GM21528 (cell line): Measurements from ENCODE around the gene REG3A.

Experiments
- ATAC-seq: cut with Tn5 transposase; IDR thresholded peaks from one replicate; pipeline ENCODE4 v1.9.1; 2021; ENCODE audit warnings: mild to moderate bottlenecking, moderate library complexity; ENCODE audit not compliant: unreplicated experiment, low FRiP score

REG3A gene

DNA sequence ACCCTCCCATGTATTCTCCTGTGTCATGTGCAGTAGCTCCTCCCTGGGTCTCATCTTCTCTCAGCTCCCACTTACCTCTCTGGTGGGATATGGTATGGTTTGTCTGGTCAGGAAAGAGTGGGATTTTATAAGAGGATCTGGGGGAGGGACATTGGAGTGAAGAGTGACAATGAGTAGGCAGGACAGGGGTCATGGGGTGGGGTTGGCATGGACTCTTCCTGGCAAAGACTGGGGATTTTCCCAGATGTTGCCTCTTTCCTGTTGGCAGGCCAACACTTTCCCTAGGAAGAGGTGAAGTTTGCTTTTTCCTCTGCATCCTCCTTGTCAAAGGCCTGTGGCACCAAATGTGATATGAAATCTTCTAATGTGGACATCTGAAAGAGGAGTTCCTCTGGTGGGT is at the start of gene REG3A:
Gene REG3A, minus strand, starts transcription at position 101 of the 400 bp plus-strand sequence. CDS start 348 bp downstream, outside the sequence.
- no peak for ATAC-seq

DNA sequence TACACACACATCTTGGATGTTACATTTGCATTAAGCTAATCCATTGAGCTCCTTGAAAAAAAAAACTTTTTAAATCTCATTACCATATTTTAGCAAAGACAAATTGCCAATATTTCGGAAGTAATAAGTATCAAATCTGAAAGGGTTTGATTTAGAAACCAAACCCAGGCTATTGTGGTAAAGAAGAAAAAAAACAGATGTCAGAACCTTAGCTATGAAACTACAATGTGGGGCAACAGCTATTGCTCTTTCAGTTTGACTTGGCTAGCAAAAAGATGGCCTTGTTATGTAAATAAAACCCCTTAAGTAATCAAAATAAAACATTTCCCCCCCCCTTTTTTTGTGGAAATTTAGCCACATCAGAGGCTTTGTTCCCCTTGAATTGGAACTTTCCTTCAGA is 41.2 kb upstream of the REG3A start:
- no peak for ATAC-seq

DNA sequence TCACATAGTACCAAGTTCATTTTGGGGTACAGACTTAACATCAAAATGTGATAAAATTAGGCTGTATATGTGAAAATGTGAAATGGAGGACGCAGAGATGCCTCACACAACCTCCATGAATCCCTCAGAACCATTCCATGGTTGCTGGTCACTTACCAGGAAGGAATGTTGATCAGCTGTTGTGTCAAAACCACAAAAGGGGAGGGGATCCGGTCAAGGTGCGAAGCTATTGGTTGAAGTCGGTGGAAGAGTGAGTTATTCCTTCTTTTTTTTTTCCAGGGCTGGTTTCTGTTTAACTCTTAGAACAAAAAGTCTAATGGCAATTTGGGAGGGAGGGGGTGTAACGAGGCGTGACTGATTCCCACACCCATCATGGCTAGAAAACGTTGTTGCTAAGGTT is 32.3 kb upstream of the REG3A start:
- ATAC-seq = no peak

DNA sequence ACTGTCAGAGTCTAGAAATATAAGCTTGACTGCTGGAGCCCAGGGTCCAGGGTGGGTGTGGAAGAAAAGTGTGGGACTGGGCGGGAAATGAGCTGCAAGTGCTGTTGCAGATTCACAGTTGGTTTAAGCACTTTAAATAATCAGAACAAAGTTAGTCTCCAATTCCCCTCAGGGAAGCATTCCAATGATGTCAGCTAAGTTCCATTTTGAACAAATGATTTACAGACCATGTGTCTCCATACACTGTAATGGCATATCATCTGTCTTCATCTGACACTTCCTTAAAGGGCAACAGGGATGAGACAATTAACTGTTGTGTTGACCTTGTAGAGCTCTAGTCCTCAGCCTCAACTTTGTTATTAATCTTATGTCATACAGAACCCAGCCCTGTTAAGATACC is 31.5 kb upstream of the REG3A start:
- ATAC-seq = no peak

DNA sequence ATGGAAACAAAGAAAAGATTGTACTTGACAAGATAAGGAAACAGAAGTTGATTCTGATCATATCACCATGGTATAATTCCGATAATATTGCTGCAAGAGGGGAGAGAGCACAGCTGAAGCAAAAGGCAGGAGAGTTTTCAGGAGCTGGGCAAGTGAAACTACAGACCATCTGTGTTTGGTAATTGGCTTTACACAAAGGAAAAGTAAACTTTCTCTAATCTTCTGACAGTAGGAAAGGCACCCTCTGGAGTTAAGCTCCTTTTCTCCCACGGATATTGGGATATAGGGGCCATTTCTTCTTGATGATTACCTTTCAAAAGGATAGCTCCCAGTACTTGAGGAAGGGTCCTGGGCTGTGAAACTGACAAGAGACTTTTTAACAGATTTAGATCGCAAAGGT is 29.9 kb upstream of the REG3A start:
- no peak for ATAC-seq

DNA sequence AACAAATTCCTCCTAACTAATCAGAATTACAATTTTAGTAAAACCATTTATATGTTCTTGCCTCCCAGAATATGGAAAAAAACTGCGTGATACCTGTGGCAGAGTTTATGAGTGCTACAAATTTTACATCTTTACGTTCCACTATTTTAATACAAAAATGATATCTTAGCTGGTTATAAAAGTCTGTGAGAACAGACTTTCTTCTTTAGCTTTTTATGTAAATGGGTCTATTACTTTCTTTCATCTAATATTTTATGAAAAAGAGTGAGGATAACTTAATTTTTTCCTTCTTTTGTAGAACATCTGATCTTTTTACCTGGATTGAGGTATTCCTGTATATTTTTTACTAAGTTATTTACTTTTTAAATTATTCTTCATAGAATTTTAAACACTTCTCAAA is 22.1 kb upstream of the REG3A start:
- no peak for ATAC-seq

DNA sequence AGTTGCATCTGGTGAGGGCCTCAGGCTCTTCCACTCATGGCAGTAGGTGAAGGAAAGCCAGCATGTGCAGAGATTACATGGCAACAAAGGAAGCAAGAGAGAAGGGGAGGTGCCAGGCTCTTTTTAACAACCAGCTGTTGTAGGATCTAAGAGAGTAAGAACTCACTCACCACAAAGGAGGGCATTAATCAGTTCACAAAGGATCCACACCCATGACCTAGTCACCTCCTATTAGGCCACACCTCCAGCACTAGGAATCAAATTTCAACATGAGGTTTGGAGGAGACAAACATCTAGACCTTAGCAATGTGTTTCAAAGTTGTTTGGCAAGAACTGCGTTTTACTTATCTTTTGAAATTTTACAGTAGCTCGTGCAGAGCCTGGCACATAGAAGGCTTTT is 20.5 kb upstream of the REG3A start:
- ATAC-seq = no peak

DNA sequence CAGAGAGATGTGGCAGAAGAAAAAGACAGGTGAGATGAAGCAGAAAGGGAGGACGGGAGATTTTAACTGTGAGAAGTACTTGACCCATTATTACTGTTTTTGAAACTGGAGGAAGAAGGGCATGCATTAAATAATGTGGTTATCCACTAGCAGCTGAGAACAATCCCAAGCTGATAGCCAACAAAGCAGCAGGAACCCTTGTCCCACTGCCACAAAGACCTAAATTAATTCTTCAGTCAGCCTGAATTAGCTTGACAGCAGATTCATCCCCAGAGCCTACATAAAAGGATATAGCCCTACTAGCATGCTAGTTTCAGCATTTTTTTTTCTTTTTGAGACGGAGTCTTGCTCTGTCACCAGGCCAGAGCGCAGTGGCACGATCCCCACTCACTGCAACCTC is 19.5 kb upstream of the REG3A start:
- no peak for ATAC-seq

DNA sequence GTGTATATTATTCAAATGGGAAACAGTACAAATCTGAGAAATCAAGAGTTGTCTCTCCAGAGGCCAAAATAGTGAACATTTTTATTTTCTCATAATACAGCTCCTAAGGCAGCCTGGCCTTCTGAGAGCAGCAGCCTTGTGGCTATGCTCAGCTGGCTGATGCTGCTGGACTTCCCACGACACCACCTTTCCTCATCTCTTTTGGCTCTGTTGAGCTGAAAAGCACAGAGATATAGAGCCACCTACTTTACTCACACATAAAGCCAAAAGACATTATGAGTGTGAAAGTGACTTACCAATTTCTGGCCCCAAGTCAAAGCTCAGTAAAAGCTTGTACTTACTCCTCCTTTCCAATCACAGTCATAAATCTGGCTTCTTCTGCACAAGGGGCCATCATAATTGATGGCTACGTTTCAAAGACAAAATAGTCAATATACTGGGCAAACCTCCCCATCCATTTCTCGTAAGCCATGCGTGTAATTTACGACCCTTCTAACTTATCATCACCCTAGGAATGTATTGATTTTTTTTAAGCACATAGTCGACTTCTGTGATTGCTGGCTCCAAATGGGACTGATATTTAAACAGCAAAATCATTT is 18.6 kb upstream of the REG3A start:
- no peak for ATAC-seq

DNA sequence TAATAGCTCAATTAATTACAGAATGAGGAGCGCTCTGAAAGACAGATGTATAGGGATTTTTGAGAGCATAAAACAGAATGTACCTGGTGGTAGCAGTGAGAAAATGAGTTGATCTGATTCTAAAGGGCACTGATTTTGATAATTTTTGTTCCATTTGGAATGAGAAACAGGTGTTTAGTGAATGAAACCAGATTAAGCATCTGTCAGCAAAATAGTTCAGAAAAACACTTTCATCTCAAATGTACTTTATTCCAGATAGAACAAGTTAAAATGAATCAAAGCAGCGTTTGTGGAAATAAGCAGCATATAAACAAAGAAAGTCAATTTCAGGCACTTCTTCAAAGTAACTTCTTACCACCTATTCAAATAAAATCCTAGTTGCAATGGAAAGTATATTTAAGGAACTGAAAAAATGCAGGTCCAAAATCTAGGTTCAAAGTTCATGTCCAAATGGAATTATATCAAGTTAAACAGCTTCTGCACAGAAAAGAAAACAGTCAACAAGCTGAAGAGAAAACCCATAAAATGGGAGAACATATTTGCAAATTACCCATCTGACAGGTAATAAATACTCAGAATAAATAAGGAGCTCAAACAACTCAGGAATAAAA is 11.9 kb upstream of the REG3A start:
- no peak for ATAC-seq

DNA sequence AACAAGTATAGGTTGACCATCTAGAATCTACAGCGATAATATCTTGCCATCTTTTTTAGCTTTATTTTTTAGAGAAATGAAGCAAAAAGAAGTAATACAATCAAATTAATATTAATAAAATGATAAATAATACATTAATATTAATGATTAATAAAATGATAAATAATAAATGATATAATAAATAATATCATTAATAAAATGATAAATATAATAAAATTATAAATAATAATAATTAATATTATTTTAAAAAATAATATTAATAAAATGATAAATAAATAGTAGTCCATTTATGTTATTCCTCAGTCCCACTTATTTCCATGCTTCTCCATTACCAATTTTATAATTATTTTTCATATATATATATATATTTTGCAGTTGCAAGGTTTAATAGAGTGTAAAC is 3.2 kb upstream of the REG3A start:
- ATAC-seq = no peak

DNA sequence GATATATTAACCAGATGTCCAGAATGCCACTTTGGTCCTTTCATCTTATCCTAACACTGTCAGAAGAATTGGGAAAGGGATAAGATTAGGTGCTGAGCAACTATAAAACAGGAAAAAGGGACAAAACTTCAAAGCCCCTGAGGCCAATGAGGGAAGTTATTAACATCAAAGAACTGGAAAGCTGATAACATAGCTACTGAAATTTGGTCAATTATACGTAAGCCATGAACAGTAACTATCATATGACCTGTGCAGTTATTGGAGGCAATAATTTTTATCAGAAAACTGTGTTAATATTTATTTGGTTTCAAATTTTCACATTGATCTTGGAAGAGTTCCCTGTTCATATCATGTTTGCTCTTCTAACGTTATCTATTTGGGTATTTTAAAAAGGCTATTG is 2.6 kb upstream of the REG3A start:
- no peak for ATAC-seq

DNA sequence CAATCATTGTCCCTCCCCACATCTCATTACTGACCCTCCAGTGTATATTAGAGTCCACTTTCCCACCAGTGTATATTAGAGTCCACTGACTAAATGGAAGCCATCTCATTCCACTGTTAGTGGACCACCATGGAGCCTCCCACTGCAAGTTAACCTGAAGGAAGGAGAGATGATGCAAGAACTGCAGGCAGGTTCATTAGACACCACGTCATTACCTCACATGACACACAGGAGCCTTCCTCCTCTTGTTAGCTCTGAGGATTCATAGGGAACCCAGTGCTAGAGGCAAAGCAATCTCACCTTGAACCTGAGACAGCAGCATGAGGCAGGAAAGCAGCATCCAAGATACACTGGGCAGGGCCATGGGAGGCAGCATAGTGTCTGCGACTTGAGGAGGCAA is 523 bp downstream of the REG3A start:
- no peak for ATAC-seq

DNA sequence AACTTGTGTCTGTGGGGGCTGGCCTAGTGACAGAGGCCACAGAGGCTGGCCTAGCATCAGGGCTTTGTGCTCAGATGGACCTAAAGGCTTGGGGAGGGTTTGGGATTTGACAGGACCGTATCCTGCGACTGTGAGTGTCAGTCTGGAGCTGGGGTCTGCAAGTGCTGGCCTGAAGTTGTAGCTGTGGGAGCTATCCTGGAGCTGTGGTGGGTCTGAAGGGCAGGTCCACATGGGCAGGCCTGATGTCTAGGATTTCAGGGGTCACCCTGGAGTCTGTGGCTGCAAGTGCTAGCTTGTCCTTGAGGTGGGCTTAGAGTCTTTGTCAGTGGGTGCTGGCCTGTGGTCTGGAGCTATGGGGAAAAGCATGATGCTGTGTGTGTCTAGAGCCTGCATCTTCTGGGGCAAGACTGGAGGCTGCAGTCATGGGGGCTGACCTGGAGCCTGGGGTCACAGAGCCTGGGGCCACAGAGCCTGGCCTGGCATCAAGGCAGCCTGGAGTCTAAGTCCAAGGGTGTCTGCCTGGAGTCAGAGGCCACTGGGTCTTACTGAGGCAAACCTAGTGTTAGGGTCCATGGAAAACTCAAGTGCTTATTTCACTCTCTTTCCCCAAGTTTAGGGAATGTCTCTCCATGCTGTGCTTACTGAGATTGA is 3.6 kb downstream of the REG3A start:
- ATAC-seq = no peak

DNA sequence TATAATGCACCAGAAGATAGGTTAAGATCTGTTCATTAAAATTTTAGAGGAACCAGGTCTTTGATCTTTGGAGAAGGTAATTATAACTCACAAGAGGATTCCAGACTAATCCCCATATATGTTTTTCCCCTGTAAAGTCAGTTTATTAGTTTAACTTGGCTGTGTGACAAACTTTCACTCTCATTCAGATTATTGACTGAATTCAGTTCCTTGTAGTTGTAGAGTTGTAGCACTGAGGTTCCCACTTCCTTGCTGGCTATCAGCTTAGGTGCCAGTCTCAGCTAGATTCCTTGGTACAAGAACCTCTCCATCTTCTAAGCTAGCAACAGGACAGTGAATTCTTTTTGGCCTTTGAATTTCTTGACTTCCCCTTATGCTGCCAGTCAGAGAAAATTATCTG is 20.1 kb downstream of the REG3A start:
- no peak for ATAC-seq

DNA sequence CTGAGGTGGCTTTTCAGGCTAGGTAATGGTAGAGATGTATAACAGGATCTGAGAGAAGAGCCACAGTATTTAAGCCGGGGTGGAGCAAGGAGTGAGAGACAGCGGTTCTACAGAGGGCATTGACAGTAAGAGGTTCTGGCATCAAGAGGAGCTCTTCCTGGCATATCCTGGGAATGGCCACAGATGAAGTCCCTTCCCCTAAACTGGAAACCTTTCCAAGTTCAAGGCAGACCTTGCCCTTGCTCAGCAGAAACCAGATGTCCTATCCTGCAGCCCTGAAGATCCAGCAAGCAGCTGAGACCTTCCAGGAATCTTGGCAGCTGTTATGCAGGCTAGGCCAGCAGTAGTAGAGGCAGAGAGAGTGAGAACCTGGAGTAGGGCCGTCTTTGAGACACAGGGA is 21.2 kb downstream of the REG3A start:
- ATAC-seq = no peak

DNA sequence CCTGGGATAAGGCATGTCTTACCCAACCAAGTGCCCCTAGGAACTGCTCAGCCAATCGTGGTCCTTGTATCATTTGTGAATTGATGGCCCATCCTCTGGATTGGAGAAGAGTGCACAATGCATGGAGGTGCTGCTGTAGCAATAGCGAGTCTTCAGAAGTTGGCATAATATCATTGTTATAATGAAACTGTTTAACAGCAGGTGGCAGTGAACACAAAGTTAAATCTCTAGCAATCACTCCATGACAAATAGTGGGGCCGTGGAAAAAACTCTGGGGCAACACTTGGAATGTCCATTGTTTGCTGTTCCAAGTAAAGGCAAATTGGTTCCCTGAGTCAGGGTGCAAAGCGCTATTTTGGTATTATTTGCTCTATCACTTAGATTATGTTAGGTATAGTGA is 27.9 kb downstream of the REG3A start:
- ATAC-seq = no peak

DNA sequence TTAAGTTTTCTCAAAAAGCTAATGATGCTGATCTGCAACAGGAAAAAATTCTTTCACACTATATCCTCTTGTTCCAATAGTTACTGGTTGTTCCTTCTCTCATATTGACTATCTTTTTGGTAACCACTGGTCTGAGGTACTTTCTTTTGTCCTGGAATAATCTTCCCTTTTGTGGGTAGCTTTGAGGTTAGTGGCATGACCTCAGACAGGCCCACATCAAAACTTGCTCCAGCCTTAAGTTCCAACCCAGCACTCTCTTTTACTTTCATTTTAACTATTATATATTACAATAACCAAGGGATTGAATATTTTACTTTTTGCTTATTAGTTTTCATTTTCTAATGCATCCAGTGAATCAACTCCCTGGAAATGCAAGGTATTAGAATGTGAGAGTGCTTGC is 29.7 kb downstream of the REG3A start:
- no peak for ATAC-seq

DNA sequence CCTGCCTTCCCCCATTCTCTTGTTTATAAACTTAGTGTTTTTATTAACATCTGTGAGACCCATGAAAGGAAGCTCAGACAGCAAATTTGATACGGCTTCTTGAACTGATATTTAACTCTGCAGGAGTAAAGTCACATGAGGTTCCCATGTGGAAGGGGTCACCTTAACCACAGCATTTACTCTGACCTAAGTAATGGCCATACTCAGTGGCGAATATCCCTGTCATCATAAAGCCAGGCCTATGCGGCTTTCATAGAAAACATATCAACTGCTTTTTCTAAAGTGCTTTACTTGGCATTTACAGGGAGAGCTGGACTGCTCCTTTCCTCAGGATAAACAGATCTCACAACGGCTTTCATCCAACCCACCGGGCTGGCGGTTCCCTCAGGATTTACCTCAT is 30.3 kb downstream of the REG3A start:
- no peak for ATAC-seq

DNA sequence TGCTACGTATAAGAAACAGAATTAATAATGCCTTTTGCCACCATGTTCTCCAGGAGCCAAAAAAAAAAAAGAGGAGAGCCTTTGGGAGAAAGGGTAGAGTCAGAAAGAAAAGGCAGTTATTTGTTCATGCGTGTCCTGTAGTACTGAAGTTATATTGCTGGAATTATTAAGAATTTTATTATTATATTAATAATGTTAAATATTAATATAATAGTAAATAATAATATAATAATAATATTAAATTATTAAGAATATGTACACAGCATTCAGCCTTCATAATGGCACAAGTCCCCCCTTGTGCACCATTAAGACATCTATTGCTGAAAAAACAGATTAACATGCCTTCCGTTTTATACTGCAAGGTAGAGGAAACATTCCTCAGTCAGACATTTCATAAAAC is 31.1 kb downstream of the REG3A start:
- no peak for ATAC-seq

DNA sequence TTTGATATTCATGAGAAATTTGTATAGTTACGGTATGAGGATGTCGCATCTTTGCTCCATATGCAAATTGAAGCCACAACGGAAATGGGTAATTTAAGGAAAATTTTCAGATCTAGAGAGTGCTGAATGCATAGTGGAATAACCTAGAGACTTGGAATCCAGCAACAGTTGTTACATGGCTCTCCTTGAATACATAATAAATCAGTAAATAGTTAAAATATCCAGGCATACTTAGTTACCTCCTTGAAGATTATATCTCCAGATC is 33.9 kb downstream of the REG3A start:
- no peak for ATAC-seq

DNA sequence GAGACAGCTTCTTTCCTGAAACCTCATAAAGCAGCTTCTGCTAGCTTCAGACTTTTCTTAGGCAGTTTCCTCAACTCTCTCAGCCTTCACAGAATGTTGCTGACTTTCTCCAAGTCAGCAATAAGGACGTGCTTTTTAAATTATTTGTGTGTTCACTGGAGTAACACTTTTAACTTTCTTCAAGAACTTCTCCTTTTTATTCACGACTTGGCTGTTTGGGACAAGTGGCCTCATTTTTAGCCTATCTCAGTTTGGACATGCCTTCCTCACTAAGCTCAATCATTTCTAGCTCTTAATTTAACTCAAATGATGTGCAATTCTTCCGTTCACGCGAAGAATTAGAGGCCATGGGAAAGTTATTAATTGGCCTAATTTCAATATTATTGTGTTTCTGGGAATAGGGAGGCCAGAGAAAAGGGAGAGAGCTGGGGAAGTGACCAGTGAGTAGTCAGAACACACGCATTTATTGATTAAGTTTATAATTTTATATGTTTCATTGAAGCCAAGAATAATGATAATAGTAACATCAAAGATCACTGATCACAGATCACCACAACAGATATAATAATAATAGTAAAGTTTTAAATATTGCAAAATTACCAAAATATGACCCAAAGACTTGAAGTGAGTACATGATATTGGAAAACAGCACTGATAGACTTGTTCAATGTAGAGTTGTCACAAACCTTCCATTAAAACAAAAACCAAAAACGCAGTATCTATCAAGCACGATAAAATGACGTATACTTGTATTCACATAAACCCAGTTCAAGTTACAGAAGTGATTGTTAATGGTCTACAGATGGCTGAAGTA is 34.4 kb downstream of the REG3A start:
- ATAC-seq = no peak
